HG02870 (cell line): ENCODE measurements around the gene SLX4.
"Not testable (repeated sequence)": the region's sequence is repeated elsewhere in the genome, so short reads cannot be mapped to it uniquely, and the experiment has no call there.

Experiments used
- ATAC-seq: cut with Tn5 transposase; IDR thresholded peaks from one replicate; pipeline ENCODE4 v1.9.1; 2021; ENCODE audit warnings: mild to moderate bottlenecking, moderate library complexity; ENCODE audit not compliant: unreplicated experiment

Gene SLX4

GRCh38 chr16:3642397-3643094 lies 31.1 kb upstream of the SLX4 start:
- ATAC-seq = no peak

DNA sequence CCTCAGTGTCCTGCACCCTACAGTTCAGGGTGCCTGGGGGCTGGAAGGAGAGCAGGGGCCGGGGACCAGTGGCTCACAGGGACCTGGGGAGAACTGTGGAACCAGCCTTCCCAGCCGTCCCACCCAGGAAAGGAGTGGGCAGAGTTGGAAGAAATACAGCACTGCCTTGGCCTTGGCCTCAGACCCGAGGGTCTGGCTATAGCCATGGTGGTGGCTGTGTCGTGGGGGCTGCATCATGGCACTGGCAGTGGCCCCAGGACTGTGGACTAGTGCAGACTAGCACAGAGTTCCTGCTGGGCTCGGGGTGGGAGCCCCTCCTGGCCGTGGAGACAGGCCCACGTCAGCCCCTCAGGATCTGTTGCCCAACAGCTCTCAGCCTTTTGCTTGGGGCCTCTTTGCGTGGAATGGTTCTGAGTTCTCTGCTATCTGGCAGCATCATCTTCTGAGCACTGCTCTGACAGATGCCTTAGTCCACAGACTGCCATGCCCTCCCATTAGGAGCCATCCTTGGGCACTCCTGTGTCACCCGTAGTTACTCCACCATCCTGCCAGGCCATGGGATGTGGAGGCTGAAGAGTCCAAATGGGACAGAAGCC lies 30.5 kb upstream of the SLX4 start:
- no peak for ATAC-seq

DNA sequence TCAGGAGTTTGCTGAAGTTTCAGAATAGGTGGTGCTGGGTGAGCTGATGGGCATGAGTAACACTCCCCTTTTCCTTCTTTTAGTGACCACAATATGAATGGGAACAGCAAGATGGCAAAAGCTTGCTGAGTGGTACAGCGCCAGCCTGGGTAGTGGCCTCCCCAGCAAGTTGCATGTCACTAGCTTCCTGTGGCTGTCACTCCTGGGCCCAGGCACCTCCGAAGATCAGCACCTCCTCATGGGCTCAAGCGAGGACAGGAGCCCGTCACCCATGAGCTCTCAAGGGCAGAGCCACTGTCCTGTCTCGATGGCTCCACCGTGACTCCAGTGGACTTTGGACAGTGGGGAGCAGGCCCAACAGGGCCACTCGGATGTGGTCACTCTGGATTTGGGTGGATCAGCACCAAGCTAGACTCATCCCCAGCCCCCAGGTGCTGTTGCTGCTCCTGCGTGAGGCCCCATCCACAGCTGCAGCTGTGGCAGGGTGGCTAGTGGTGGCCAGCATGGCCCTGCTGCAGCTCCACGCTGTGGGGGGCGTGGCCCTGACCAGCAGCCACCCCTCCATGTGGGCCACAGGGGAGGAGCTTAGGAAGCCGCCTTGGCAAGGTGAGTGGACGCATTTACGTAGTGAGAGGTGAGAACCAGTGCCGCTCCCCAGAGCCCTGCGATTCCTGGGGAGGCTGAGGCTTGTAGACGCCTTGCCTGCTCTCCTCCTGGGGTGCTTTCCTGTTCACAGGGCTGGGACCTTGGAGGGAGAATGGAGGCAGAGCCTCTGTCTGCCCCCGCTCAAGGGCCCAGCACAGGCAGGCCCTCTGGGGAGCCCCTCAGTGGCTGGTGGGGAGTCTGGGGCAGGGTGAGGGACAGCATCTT lies 29.5 kb upstream of the SLX4 start:
- ATAC-seq = no peak

DNA sequence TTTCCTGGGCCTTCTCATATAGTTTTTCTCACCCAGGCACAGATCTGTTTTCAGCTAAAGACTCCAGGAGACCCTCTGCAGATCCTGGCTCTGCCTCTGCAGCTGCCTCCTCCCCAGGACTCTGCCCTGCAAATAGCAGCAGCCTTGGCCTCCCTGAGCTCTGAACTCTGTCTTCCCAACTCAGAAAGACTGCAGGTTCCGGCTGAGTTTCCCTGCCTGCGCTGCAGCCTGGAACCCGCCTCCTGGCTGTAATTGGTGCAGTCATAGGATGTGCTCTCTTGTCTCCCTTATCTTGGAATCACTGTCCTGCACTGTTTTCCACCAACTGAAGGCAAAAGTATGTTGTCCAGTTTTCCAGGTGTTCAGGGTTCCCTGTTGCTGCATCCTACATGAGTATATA lies 28.8 kb upstream of the SLX4 start:
- ATAC-seq = no peak

DNA sequence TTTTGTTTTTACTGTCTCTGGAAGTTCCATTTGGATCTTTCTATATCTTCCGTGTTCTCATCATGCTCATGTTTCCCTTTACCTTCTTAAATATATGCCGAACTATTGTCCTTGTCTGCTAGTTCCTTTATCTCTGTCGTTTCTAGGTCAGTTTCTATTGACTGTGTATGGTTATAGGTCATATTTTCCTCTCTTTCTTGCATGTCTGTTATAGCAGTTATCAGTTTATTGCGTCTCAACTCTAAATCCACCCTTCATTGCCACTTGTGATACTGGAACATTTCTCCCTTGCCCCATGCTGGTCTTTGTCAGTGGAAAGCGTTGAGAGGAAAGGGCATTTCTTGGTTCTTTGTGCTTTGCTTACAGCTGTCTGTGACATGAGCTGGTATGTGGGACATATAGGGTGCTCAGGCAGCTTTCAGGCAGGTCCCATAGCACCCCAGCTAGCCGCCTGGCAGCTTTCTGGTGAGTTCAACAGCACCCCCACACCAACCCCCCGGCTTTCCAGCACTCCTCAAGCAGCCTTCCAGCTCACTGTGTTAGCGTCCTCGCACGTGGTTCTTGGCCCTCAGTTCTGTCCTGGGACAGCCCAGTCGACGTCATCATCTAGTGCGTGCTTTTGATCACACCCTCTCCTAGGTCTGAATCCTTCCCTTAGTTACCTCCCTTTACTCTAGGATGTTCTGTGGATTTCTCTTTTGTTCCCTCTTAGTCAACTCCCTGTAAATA lies 27.7 kb upstream of the SLX4 start:
- ATAC-seq = no peak

DNA sequence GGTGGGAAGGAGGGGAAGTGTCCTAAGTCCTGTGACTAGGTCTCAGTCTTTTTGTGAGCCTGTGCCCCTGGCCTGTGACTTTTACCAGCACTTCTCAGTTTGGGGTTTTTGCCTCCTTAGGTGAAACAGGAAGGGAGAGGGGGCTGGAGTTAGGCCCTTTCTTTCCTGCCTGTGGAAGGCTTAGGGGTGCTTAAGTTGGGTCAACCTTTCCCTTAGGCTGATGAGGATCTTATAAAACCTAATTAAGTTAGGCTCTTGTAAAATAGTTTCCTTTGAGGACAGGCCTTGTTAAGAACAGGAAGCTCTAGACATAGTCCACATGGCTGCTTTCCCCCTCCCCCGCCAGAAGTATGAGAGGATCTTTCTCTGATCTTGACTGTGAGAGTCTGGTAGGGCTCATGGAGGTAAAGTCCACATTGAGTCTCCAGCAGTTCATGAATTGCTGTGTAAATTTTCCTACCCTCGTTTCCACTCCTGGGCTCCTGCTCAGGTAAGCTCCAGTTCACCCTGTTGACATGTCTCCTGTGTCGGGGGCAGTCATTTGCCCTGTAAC lies 26.0 kb upstream of the SLX4 start:
- ATAC-seq = no peak

- peak; percentile 47 for ATAC-seq
Observed at GRCh38 chr16:3625911-3626732, 14.7 kb upstream of the SLX4 start.

GRCh38 chr16:3625331-3625730 lies 13.9 kb upstream of the SLX4 start:
- ATAC-seq = no peak

- no peak for ATAC-seq
Observed at GRCh38 chr16:3623642-3624041, 12.2 kb upstream of the SLX4 start.

GRCh38 chr16:3618769-3619141 lies 7.3 kb upstream of the SLX4 start:
- ATAC-seq = no peak

GRCh38 chr16:3612510-3613466 lies 1.4 kb upstream of the SLX4 start:
- ATAC-seq = no peak

DNA sequence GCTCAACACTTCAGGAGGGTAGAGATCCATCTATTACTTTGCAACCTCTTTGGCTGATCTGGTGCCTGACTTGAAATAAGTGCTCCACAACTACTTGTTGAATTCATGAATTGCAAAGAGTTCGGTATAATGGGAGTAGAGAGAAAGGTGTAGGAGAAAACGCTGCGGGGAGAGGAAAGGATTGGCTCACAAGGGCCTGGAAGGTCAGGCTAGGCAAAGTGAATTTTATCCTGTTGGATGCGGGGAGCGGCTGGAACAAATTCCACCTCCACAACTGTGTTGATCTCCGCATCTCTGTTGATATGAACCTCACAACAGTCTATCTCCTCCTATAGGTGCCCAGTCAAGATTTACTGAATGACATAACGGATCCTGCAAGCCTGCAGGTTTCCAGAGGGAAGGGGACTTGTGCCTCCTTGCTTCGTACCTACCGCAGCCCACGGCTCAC lies 684 bp downstream of the SLX4 start:
- no peak for ATAC-seq

GRCh38 chr16:3609895-3610697 lies 1.3 kb downstream of the SLX4 start:
- ATAC-seq = no peak

GRCh38 chr16:3608976-3609375 lies 2.4 kb downstream of the SLX4 start:
- ATAC-seq = not testable (repeated sequence)

- no peak for ATAC-seq
Observed at GRCh38 chr16:3608069-3608468, 3.3 kb downstream of the SLX4 start.

- ATAC-seq = no peak
Observed at GRCh38 chr16:3607634-3608033, 3.8 kb downstream of the SLX4 start.

DNA sequence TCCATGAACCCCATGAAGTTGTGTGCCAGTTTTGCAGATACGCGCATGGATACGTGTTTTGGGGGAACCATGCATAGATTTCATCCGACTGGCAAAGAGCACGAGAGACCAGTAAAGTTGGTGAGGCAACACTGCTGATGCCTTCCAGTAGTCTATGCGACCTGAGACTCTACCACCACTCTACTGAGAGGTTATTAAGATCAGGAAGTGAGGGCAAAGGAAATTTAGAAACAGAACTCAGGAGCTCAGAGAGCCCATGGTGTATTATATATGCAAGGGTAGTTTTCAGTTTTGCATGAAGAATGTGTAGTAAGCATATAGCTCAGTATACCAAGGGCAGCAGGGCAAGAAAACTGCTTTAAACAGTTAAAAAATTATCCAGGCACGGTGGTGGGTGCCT lies 4.2 kb downstream of the SLX4 start:
- ATAC-seq = no peak

- ATAC-seq = no peak
Observed at GRCh38 chr16:3606441-3606840, 5.0 kb downstream of the SLX4 start.
